GM12801 (cell line): ENCODE measurements around the gene BRPF3.

Source experiments
- TF ChIP-seq, protein P1 (sequence below): IDR thresholded peaks from one replicate; pipeline ENCODE4 v1.5.1; 2011; ENCODE audit warnings: control low read depth; ENCODE audit not compliant: insufficient read length; ENCODE audit errors: extremely low read depth

Gene BRPF3

DNA sequence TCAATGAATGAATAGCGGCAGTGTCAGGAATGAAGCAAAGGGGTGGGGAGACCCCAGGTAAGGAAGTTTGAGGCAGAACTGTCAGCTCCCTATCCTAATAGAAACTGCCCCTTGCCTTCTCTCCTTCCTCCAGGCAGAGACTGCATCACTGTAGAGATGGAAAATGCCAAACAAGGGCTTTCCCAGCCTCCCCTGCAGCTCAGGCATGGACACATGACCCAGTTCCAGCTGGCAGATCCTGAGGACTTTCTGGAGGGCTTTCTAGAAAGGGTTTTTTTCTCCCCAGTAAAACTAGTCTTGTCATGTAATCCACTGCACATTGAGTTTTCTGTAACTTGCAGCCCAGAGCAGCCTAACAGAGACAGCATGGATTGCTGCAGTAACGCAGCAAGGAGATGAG, 55.5 kb downstream of the BRPF3 start:
- TF ChIP-seq, protein P1, sequence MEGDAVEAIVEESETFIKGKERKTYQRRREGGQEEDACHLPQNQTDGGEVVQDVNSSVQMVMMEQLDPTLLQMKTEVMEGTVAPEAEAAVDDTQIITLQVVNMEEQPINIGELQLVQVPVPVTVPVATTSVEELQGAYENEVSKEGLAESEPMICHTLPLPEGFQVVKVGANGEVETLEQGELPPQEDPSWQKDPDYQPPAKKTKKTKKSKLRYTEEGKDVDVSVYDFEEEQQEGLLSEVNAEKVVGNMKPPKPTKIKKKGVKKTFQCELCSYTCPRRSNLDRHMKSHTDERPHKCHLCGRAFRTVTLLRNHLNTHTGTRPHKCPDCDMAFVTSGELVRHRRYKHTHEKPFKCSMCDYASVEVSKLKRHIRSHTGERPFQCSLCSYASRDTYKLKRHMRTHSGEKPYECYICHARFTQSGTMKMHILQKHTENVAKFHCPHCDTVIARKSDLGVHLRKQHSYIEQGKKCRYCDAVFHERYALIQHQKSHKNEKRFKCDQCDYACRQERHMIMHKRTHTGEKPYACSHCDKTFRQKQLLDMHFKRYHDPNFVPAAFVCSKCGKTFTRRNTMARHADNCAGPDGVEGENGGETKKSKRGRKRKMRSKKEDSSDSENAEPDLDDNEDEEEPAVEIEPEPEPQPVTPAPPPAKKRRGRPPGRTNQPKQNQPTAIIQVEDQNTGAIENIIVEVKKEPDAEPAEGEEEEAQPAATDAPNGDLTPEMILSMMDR: no peak

DNA sequence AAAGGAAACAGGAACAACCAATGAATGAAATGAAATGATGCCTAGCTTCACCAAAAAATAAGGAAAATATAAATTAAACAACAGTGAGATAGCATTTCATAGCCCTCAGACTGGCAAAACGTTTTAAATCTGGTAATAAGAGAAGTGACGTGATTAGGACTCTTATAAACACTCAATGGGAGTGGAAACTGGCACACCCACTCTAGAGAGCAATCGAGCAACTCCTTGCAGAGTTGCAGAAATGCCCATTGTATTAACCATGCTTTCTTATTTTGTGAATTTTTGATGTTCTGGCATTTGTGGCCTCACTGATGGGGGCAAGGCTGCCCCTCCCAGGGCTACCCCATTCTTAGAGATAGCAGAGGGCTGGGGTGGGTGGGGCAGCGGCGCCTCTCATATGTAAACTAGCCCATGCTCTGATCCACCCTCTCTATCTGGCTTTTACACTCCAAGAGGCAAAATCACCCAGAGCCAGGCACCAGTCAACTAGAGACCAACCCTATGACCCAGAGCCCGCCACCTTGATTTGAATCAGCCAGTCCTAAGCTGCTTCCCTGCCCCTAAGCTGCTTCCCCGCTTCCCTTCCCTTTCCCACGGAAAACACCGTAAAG, 67.0 kb downstream of the BRPF3 start:
- TF ChIP-seq, protein P1: no peak

DNA sequence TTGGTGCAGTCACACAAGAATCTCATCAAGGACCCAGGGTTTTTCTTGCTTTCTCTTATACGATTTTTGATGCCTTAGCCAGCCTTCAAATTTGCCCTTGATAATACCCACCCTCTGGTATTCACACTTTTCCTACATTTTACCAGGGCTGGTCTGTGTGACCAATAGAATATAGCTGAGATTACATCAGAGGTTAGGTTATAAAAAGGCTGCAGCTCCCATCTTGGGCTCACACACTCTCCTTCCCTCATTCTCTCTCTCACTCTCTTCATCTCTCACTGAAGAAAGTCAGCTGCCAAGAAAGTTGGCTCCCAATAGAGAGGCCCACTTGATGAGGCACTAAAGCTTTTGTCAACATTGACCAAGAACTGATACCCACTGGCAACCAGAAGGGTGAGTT, 69.2 kb downstream of the BRPF3 start:
- TF ChIP-seq, protein P1: no peak

DNA sequence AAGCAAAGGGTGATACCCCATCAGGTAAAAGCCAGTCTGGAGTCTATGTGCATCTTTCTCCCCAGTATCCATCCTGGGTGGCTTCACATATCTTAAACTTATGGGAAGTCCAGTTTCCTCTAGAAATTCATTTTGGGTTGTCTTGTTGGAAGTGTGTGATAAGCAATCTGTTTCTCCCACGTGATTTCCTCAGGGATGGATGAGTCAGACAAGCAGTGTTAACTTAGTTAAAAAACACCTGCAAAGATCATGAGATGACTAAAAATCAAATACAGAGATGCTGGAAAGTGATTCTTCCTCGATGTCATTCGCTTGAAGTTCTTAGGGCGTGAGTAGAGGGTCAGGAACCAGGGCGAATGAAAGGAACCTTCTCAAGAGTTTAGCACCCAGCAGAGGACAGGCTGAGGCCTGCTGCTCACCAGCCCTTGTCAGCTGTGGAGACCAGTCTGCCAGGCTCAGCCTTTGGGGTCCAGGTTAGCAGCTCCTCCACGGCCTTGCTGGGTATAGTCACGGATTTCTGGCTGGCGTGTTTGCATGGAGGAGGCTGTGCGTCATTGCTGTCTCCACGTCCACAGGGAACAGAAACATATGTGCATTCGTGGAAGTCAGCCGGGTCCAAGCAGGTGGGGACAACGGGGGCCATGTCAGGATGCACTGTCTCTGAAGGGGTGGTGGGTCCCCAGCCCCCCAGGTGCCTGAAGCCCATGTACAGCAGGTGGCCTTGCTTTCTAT, 70.5 kb downstream of the BRPF3 start:
- TF ChIP-seq, protein P1: no peak

DNA sequence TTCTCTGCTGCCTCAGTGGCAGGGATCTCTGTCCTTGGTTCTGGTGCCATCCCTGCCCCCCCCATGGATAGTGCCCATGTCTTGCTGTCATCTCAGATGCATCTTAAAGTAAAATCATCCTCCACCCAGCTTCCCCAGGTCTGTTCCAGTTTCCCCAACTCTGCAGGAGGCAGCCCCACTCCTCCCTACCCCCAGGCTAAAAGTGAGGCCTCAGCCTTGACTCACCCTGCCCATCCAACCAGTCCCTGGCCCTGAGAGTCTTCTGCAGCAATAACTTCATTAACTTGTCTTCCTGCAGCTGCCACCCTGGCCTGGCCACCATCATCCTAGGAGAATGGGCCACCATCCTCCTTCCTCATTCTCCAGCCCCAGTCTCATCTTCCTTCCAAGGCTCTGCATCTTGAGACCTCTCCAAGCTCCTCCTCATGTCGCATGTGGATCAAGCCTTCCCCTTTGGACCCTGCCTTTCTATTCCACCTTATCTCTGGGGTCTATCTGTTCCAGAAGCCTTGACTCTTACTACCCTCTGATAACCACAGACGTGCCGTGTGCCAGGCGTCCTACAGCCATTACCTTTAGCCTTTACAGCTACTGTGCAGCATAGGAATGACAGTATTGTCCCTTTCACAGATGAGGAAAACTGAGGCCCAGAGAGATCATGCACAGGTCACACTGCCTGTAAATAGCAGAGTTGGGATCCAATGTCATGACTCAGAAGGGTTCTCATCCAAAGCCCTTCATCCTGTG, 71.4 kb downstream of the BRPF3 start:
- TF ChIP-seq, protein P1: no peak

DNA sequence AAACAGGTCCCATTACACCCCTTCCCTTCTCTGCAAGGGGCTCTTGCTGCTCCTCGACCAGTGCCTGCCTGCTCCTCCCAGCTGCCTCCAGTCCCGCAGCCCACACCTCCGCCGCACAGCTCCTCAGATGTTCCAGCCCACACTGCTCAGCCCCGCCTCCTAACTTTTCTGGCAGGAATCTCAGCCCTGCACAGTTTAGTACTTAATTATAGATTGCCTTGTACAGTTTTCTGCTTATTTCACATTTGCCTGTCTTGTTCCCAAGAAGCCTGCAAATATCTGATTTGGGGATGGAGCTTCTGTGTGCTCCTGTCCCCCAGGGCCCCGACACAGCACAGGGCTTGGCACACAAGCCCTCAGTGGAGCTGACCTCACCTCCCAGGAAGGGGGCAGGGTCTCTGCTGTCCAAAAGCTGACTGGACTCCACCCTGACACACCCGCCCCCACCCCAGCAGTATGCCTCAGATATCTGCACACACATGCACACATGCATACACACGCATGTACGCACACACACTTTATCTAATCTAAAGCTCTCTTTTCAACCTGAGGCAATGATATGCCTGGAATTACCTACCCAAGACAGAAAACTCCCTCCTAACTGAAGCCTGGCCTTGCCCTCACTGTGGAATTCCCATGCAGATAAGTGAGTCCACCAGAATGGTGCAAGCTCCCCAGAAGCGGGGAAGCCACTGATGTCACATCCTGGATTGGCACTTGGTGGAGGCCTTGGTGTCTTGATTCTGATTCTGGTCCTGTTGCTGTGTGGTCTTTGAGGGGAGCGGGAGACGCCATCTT, 72.1 kb downstream of the BRPF3 start:
- TF ChIP-seq, protein P1: no peak
